Lung (tissue), 12 donors: ENCODE data around the gene COLEC11. TPM values are rescaled to one million over a fixed set of nuclear protein-coding genes. Genes with fewer than 3 reads are reported as not detected.

Source experiments
- ATAC-seq: fragments of 200-7000 bp; cut with Tn5 transposase; one replicate; pipeline ENCODE4 v1.9.1; 2020; ENCODE audit warnings: moderate number of reproducible peaks; ENCODE audit not compliant: insufficient read depth, low FRiP score
- DNase-seq, 3 donors: peaks; one replicate each; pipeline ENCODE4 v3.0.0-alpha.2; 2013 to 2017
- H3K27ac ChIP-seq, 2 donors: one replicate each; pipeline ENCODE4 v1.5.1; 2013; ENCODE audit warnings: mild to moderate bottlenecking in 2 of 2, moderate library complexity in 2 of 2, control low read depth in 1 of 2, inconsistent platforms in 1 of 2, low read depth in 1 of 2, low read length in 1 of 2
- H3K27me3 ChIP-seq, 3 donors: one replicate each; pipeline ENCODE4 v1.5.1; 2013; ENCODE audit warnings: low read length in 2 of 3; ENCODE audit not compliant: control insufficient read depth in 3 of 3, insufficient read depth in 3 of 3
- H3K36me3 ChIP-seq, 4 donors: one replicate each; pipeline ENCODE4 v1.5.1; 2013; ENCODE audit warnings: low read length in 4 of 4, mild to moderate bottlenecking in 1 of 4, moderate library complexity in 1 of 4; ENCODE audit not compliant: control insufficient read depth in 4 of 4, insufficient read depth in 4 of 4
- H3K4me1 ChIP-seq, 5 donors: one replicate each; pipeline ENCODE4 v1.5.1; 2013; ENCODE audit warnings: low read length in 5 of 5, mild to moderate bottlenecking in 2 of 5, moderate library complexity in 1 of 5; ENCODE audit not compliant: control insufficient read depth in 5 of 5, insufficient read depth in 5 of 5
- H3K4me3 ChIP-seq: one replicate; pipeline ENCODE4 v1.5.1; 2013; ENCODE audit warnings: mild to moderate bottlenecking, control low read depth, moderate library complexity
- H3K9ac ChIP-seq, 2 donors: one replicate each; pipeline ENCODE4 v1.5.1; 2013; ENCODE audit warnings: low read length in 2 of 2, control low read depth in 1 of 2; ENCODE audit not compliant: insufficient read depth in 1 of 2
- H3K9me3 ChIP-seq, 4 donors: one replicate each; pipeline ENCODE4 v1.5.1; 2013; ENCODE audit warnings: low read length in 3 of 4, mild to moderate bottlenecking in 1 of 4, moderate library complexity in 1 of 4; ENCODE audit not compliant: control insufficient read depth in 4 of 4, insufficient read depth in 3 of 4
- CTCF ChIP-seq: IDR thresholded peaks from 2 replicates; pipeline ENCODE4 v1.5.1; 2012; ENCODE audit warnings: mild to moderate bottlenecking; ENCODE audit errors: control extremely low read depth, extremely low read depth
- WGBS, 2 donors: extraction: QIAGEN DNeasy Blood & Tissue Kit; methylation state at CpG; one replicate each; pipeline ENCODE4 v1.1.7; 2013; 5-methylcytosine and 5-hydroxymethylcytosine counted together
- polyA plus RNA-seq, 2 donors: library from polyadenylated mRNA; stranded (reverse); fragments of 200-250 nt; gene quantifications; one replicate each; pipeline ENCODE4 v1.2.1, GENCODE V29; 2013
- total RNA-seq, 2 donors: library from RNA; depleted of rRNA in 1 of 2; stranded (reverse); fragments of >200 nt in 1 of 2; gene quantifications; one replicate each; pipeline ENCODE4 v1.2.1, GENCODE V29; 2014 to 2021
- donor health status: control.
- donor health status: control.
- donor health status: Bipolar disorder and iron deficiency.
- donor health status: healthy.
- donor health status: DM: yes; HTN: yes; CAD: no.

The COLEC11 gene
- total and polyA plus RNA-seq, 4 donors = 0.71 to 3.7 (median 1.9) TPM

GRCh38 chr2:3581367-3582262 is 13.3 kb upstream of the COLEC11 start:
- Histone ChIP-seq H3K27me3 (no peaks in the 10 kb centered on the region), H3K4me1 (peaks cover 0 to 47% (median 22%) of the 10 kb centered on the region in 5 donors), H3K9ac (no peak overlapping the region), H3K36me3 (peaks cover 19 to 41% (median 36%) of the 10 kb centered on the region in 4 donors), H3K4me3 (no peak overlapping the region), H3K27ac (no peak overlapping the region), H3K9me3 (no peaks in the 10 kb centered on the region)
- WGBS, 2 donors = 85 to 89% methylated on average over 13 of the region's 13 CpGs
- DNase-seq (no peak), ATAC-seq (no peak)
- TF ChIP-seq CTCF = no peak

- Histone ChIP-seq H3K36me3 (peaks cover 21 to 29% (median 23%) of the 10 kb centered on the region in 4 donors), H3K27me3 (no peaks in the 10 kb centered on the region), H3K9me3 (no peaks in the 10 kb centered on the region), H3K4me3 (no peak overlapping the region), H3K27ac (no peak overlapping the region), H3K9ac (peak overlapping the region in 1 of 2 donors; percentile 34), H3K4me1 (peaks cover 0 to 37% (median 12%) of the 10 kb centered on the region in 5 donors)
- 84 to 88% methylated on average over 6 of the region's 6 CpGs for WGBS, 2 donors
- DNase-seq (no peak), ATAC-seq (no peak)
- TF ChIP-seq CTCF = no peak
Measured at GRCh38 chr2:3584076-3584475, 10.8 kb upstream of the COLEC11 start.

- Histone ChIP-seq H3K36me3 (peaks cover 16 to 23% (median 20%) of the 10 kb centered on the region in 4 donors), H3K4me1 (peaks cover 0 to 37% (median 12%) of the 10 kb centered on the region in 5 donors), H3K27ac (peak overlapping the region; percentile 35 to 78), H3K4me3 (no peak overlapping the region), H3K9me3 (no peaks in the 10 kb centered on the region), H3K27me3 (no peaks in the 10 kb centered on the region), H3K9ac (peak overlapping the region in 1 of 2 donors; percentile 34)
- TF ChIP-seq CTCF = no peak
- WGBS, 2 donors = 47 to 50% methylated on average over 4 of the region's 4 CpGs
- ATAC-seq (no peak), DNase-seq (no peak)
Measured at GRCh38 chr2:3584608-3585260, 10.2 kb upstream of the COLEC11 start.
